KG1 (cell line): ENCODE data around the gene PCDHA8.
"Not testable (repeated sequence)": the region's sequence is repeated elsewhere in the genome, so short reads cannot be mapped to it uniquely, and the experiment has no call there.

Experiments used
- DNase-seq: peaks from one replicate; lab custom pipeline; 2025; lab: John Stamatoyannopoulos, UW

Gene PCDHA8, protein sequence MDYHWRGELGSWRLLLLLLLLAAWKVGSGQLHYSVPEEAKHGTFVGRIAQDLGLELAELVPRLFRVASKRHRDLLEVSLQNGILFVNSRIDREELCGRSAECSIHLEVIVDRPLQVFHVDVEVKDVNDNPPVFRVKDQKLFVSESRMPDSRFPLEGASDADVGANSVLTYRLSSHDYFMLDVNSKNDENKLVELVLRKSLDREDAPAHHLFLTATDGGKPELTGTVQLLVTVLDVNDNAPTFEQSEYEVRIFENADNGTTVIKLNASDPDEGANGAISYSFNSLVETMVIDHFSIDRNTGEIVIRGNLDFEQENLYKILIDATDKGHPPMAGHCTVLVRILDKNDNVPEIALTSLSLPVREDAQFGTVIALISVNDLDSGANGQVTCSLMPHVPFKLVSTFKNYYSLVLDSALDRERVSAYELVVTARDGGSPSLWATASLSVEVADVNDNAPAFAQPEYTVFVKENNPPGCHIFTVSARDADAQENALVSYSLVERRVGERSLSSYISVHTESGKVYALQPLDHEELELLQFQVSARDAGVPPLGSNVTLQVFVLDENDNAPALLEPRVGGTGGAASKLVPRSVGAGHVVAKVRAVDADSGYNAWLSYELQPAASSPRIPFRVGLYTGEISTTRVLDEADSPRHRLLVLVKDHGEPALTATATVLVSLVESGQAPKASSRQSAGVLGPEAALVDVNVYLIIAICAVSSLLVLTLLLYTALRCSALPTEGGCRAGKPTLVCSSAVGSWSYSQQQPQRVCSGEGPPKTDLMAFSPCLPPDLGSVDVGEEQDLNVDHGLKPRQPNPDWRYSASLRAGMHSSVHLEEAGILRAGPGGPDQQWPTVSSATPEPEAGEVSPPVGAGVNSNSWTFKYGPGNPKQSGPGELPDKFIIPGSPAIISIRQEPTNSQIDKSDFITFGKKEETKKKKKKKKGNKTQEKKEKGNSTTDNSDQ

DNA sequence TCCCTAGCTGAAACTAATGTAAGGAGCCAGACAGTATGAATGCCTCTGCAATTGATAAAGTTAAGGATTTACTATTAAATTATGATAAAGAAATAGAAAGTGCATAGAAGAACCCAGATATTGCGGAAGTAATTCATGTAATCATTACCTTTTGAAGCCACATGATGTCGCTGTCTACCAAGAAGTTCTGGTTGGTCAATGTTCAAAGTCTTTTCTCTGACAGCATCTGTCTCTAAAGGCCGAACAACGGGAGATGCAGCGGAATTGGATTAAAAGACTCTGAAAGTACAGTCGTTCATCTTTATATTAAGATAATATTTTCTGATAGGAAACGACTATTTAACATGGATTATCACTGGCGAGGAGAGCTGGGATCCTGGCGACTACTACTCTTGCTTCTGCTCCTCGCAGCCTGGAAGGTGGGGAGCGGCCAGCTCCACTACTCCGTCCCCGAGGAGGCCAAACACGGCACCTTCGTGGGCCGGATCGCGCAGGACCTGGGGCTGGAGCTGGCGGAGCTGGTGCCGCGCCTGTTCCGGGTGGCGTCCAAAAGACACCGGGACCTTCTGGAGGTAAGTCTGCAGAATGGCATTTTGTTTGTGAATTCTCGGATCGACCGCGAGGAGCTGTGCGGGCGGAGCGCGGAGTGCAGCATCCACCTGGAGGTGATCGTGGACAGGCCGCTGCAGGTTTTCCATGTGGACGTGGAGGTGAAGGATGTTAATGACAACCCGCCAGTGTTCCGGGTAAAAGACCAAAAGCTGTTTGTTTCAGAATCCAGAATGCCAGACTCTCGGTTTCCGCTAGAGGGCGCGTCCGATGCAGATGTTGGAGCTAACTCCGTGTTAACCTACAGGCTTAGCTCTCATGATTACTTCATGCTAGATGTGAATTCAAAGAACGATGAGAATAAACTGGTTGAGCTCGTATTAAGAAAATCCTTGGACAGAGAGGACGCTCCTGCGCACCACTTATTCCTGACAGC, at the start of gene PCDHA8:
PCDHA8 (plus strand) TSS at position 210 of the 985 bp plus-strand sequence; CDS start at position 345, 135 bp downstream.
- no peak for DNase-seq

DNA sequence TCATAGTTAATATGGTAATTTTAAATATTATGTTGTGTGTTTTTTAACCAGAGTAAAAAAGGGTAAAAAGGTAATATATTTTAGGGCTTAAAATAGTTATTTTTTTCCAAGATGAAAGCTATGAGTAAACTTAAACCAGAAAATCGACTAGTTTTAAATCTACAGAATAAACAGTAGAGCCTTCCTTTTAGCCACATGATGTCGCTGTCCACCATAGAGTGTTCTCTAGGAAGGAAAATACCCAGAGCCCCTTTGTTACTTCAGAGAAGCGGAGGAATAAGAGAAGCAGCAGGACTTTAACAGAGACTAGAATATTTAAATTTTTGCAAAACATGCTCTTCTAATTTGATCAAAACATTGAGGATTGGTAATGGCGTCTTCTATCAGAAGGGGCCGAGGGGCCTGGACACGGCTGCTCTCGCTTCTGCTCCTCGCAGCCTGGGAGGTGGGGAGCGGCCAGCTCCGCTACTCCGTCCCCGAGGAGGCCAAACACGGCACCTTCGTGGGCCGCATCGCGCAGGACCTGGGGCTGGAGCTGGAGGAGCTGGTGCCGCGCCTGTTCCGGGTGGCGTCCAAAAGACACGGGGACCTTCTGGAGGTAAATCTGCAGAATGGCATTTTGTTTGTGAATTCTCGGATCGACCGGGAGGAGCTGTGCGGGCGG, 46.3 kb upstream of the PCDHA8 start, which contains the start of gene PCDHA2:
PCDHA2 (plus strand) TSS at position 258 of the 664 bp plus-strand sequence.
- no peak for DNase-seq

DNA sequence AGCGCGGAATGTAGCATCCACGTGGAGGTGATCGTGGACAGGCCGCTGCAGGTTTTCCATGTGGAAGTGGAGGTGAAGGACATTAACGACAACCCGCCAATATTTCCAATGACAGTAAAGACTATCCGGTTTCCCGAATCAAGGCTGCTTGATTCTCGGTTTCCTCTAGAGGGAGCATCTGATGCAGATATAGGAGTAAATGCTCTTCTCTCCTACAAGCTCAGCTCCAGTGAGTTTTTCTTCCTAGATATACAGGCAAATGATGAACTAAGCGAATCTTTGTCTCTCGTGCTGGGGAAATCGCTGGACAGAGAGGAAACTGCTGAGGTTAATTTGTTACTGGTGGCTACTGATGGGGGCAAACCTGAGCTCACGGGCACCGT, 45.7 kb upstream of the PCDHA8 start:
- DNase-seq: no peak

DNA sequence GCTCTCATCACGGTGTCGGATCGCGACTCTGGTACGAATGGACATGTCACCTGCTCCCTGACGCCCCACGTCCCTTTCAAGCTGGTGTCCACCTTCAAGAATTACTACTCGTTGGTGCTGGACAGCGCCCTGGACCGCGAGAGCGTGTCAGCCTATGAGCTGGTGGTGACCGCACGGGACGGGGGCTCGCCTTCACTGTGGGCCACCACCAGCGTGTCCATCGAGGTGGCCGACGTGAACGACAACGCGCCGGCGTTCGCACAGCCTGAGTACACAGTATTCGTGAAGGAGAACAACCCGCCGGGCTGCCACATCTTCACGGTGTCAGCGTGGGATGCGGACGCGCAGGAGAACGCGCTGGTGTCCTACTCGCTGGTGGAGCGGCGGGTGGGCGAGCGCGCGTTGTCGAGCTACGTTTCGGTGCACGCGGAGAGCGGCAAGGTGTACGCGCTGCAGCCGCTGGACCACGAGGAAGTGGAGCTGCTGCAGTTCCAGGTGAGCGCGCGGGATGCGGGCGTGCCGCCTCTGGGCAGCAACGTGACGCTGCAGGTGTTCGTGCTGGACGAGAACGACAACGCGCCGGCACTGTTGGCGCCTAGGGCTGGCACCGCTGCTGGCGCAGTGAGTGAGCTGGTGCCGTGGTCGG, 44.8 kb upstream of the PCDHA8 start:
- DNase-seq: not testable (repeated sequence)

DNA sequence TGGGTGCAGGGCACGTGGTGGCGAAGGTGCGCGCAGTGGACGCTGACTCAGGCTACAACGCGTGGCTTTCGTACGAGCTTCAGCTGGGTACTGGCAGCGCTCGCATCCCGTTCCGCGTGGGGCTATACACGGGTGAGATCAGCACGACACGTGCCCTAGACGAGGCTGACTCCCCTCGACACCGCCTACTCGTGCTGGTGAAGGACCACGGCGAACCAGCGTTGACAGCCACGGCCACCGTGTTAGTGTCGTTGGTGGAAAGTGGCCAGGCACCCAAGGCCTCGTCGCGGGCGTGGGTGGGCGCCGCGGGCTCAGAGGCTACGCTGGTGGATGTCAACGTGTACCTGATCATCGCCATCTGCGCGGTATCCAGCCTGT, 44.3 kb upstream of the PCDHA8 start:
- no peak for DNase-seq

DNA sequence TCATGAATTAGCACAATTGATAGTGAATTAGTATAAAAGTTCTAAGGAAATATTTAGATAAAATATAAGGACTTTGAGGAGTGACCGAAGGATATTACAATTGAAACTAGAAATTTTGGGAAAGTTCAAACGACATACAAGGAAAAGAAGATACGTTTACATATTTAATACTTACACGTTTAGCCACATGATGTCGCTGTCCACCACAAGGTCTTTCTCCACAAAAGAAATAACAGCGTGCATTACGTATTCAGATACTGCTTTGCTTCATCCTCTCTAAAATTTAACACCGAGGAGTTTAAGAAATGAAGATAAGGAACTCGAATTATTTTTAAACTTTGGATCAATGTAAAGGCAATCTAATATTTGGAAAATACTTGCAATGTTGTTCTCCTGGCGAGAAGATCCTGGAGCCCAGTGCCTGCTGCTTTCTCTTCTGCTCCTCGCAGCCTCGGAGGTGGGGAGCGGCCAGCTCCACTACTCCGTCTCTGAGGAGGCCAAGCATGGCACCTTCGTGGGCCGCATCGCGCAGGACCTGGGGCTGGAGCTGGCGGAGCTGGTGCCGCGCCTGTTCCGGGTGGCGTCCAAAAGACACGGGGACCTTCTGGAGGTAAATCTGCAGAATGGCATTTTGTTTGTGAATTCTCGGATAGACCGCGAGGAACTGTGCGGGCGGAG, 40.0 kb upstream of the PCDHA8 start, which contains the start of gene PCDHA3:
PCDHA3 (plus strand) TSS at position 242 of the 678 bp plus-strand sequence.
- DNase-seq: no peak

DNA sequence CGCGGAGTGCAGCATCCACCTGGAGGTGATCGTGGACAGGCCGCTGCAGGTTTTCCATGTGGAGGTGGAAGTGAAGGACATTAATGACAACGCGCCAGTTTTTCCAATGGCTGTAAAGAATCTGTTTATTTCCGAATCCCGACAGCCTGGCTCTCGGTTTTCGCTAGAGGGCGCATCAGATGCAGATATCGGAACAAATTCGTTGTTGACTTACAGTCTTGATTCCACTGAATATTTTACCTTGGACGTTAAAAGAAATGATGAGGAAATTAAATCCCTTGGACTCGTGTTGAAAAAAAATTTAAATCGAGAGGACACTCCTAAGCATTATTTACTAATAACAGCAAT, 39.5 kb upstream of the PCDHA8 start:
- DNase-seq: no peak

DNA sequence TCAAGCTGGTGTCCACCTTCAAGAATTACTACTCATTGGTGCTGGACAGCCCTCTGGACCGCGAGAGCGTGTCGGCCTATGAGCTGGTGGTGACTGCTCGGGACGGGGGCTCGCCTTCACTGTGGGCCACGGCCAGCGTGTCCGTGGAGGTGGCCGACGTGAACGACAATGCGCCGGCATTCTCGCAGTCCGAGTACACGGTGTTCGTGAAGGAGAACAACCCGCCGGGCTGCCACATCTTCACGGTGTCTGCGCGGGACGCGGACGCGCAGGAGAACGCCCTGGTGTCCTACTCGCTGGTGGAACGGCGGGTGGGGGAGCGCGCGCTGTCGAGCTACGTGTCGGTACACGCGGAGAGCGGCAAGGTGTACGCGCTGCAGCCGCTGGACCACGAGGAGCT, 38.6 kb upstream of the PCDHA8 start:
- not testable (repeated sequence) for DNase-seq

DNA sequence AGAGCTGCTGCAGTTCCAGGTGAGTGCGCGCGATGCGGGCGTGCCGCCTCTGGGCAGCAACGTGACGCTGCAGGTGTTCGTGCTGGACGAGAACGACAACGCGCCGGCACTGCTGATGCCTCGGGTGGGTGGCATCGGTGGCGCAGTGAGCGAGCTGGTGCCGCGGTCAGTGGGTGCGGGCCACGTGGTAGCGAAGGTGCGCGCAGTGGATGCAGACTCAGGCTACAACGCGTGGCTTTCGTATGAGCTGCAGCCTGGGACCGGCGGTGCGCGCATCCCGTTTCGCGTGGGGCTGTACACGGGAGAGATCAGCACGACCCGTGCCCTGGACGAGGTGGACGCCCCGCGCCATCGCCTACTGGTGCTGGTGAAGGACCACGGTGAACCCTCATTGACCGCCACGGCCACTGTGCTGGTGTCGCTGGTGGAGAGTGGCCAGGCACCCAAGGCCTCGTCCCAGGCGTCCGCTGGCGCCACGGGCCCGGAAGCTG, 38.2 kb upstream of the PCDHA8 start:
- DNase-seq: no peak

DNA sequence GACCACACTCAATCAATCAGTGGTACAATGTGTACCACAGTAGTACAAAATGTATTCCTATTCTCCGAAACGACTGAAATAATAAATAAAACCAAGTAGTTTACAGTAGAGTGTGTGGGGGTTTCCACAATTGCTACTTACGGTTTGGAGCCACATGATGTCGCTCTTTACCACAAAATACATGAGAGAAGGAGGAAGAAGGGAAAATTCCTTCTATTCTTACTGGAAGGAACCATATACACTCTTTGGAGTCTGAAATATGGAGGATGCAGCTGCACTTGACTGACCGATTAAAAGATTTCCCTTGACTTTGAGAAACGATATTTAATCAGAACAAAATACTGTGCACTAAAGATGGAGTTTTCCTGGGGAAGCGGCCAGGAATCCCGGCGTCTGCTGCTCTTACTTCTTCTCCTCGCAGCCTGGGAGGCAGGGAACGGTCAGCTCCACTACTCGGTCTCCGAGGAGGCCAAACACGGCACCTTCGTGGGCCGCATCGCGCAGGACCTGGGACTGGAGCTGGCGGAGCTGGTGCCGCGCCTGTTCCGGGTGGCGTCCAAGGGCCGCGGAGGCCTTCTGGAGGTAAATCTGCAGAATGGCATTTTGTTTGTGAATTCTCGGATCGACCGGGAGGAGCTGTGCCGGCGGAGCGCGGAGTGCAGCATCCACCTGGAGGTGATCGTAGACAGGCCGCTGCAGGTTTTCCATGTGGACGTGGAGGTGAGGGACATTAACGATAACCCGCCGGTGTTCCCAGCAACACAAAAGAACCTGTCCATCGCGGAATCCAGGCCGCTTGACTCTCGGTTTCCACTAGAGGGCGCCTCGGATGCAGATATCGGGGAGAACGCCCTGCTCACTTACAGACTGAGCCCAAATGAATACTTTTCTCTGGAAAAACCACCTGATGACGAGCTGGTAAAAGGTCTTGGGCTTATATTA, 33.9 kb upstream of the PCDHA8 start, which contains the start of gene PCDHA4:
PCDHA4 (plus strand) TSS at position 235 of the 942 bp plus-strand sequence.
- peak; percentile 2 for DNase-seq

DNA sequence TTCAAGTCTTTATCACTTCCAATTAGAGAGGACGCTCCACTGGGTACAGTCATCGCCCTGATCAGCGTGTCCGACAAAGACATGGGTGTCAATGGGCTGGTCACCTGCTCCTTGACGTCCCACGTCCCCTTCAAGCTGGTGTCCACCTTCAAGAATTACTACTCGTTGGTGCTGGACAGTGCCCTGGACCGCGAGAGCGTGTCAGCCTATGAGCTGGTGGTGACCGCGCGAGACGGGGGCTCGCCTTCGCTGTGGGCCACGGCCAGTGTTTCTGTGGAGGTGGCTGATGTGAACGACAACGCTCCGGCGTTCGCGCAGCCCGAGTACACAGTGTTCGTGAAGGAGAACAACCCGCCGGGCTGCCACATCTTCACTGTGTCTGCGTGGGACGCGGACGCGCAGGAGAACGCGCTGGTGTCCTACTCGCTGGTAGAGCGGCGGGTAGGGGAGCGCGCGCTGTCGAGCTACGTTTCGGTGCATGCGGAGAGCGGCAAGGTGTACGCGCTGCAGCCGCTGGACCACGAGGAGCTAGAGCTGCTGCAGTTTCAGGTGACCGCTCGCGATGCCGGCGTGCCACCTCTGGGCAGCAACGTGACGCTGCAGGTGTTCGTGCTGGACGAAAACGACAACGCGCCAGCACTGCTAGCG, 32.6 kb upstream of the PCDHA8 start:
- DNase-seq: not testable (repeated sequence)

DNA sequence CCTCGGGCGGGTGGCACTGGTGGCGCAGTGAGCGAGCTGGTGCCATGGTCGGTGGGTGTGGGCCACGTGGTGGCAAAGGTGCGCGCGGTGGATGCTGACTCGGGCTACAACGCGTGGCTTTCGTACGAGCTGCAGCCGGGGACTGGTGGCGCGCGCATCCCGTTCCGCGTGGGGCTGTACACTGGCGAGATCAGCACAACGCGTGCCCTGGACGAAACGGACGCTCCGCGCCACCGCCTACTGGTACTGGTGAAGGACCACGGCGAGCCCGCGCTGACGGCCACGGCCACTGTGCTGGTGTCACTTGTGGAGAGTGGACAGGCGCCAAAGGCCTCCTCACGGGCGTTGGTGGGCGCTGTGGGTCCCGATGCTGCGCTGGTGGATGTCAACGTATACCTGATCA, 32.1 kb upstream of the PCDHA8 start:
- no peak for DNase-seq

DNA sequence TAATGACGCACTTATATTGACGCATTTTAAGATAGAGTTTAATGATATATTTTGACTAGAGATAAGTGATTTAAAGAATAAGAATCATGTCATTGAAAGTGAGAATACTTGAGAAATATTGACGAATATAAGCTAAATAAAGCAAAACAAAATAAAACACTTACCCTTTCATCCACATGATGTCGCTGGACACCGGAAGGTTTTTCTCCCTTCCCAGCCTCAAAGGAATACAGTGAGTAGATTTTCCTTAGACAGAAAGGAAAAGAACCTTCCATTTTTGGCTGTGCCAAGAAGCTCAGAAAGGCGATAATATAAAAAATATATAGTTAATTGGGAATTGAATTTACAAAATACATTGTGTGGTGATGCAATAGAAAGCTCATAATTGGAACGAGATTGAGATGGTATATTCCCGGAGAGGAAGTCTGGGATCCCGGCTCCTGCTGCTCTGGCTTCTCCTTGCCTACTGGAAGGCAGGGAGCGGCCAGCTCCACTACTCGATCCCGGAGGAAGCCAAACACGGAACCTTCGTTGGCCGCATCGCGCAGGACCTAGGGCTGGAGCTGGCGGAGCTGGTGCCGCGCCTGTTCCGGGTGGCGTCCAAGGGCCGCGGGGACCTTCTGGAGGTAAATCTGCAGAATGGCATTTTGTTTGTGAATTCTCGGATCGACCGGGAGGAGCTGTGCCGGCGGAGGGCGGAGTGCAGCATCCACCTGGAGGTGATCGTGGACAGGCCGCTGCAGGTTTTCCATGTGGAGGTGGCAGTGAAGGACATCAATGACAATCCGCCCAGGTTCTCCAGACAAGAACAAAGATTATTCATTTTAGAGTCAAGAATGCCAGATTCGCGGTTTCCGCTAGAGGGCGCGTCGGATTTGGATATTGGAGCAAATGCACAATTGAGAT, 19.4 kb upstream of the PCDHA8 start, which contains the start of gene PCDHA5:
PCDHA5 (plus strand) TSS at position 239 of the 906 bp plus-strand sequence.
- no peak for DNase-seq

DNA sequence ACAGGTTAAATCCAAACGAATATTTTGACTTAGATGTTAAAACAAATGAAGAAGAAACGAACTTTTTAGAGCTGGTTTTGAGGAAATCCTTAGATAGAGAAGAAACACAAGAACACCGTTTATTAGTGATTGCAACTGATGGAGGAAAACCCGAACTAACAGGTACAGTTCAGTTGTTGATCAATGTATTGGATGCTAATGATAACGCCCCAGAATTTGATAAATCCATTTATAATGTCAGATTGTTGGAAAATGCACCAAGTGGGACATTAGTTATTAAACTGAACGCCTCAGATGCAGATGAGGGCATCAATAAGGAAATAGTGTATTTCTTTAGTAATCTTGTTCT, 18.7 kb upstream of the PCDHA8 start:
- DNase-seq: no peak

DNA sequence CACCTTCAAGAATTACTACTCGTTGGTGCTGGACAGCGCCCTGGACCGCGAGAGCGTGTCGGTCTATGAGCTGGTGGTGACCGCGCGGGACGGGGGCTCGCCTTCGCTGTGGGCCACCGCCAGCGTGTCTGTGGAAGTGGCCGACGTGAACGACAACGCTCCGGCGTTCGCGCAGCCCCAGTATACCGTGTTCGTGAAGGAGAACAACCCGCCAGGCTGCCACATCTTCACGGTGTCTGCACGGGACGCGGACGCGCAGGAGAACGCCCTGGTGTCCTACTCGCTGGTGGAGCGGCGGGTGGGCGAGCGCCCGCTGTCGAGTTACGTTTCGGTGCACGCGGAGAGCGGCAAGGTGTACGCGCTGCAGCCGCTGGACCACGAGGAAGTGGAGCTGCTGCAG, 18.0 kb upstream of the PCDHA8 start:
- DNase-seq: not testable (repeated sequence)

DNA sequence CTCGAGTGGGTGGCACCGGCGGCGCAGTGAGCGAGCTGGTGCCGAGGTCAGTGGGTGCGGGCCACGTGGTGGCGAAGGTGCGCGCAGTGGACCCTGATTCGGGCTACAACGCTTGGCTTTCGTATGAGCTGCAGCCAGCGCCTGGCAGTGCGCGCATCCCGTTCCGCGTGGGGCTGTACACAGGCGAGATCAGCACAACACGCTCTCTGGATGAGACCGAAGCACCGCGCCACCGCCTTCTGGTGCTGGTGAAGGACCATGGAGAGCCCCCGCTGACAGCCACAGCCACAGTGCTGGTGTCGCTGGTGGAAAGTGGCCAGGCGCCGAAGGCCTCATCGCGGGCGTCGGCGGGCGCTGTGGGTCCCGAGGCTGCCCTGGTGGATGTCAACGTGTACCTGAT, 17.5 kb upstream of the PCDHA8 start:
- no peak for DNase-seq
